SIG-M5 treated with dmso at 0.1 percent for 504 hours (cell line): Measurements from ENCODE around the gene PEX13.
A peak's percentile ranks its signal among the peaks of the same experiment; 100 is the strongest.

ENCODE experiments used
- DNase-seq: peaks from one replicate; lab custom pipeline; 2025; ENCODE audit not compliant: unreplicated experiment; lab: John Stamatoyannopoulos, UW

Gene PEX13

GRCh38 chr2:61065714-61066709, 48.5 kb downstream of the PEX13 start, which contains the start of gene SANBR:
SANBR (plus strand) TSS chr2:61065871; CDS start chr2:61070351, 4,480 bp downstream.
- peak; percentile 93 for DNase-seq

GRCh38 chr2:61074100-61074499, 56.6 kb downstream of the PEX13 start:
- no peak for DNase-seq

- DNase-seq, result no peak
Measured at GRCh38 chr2:61085883-61086282, 68.4 kb downstream of the PEX13 start.

- no peak for DNase-seq
Measured at GRCh38 chr2:61089797-61090196, 72.3 kb downstream of the PEX13 start.

GRCh38 chr2:61090386-61090921, 72.9 kb downstream of the PEX13 start:
- DNase-seq, result no peak

- DNase-seq, result no peak
Measured at GRCh38 chr2:61091485-61091884, 74.0 kb downstream of the PEX13 start.

GRCh38 chr2:61096438-61096837, 78.9 kb downstream of the PEX13 start:
- no peak for DNase-seq

GRCh38 chr2:61100801-61101200, 83.3 kb downstream of the PEX13 start:
- DNase-seq, result no peak
